NCI-H345 (cell line): Measurements from ENCODE around the gene SPARC.
"Not testable (repeated sequence)": the region's sequence is repeated elsewhere in the genome, so short reads cannot be mapped to it uniquely, and the experiment has no call there.

Experiments used
- DNase-seq: peaks from one replicate; lab custom pipeline; 2025; lab: John Stamatoyannopoulos, UW

The SPARC gene

DNA sequence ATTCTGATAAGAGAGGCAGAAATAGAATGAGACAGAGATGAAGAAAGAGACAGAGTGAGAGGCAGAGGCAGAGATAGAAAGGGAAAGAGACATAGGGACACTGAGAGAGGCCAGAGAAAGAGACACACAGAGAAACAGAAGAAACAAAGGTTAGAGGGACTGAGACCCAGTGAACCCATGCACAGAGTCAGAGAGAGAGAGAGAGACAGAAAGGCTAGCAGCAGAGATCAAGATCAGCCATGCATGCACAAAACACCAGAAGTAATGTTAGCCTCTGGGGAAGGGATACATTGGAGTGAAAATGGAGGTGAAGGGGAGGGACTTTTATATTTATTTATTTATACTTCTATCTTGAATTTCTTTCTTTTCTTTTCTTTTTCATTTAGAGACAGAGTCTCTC, 14.1 kb upstream of the SPARC start:
- no peak for DNase-seq

DNA sequence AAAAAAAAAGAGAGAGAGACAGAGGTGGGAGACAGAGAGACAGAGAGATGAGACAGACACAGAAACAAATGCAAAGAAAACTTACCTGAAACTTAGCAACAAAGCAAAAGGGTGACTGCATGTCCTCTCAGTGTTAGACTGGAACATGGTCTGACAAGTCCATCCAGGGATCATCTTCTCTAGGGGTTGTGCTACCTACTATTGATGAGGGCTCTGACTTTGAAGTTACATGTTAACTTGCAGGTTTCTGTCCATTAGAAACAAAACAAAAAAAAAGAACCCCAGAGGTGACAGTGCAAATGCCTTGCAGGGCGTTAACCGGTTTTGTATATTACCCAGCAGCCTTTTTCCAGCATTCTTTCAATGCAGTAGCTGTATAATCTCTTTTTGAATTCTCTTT, 13.6 kb upstream of the SPARC start:
- DNase-seq = no peak

DNA sequence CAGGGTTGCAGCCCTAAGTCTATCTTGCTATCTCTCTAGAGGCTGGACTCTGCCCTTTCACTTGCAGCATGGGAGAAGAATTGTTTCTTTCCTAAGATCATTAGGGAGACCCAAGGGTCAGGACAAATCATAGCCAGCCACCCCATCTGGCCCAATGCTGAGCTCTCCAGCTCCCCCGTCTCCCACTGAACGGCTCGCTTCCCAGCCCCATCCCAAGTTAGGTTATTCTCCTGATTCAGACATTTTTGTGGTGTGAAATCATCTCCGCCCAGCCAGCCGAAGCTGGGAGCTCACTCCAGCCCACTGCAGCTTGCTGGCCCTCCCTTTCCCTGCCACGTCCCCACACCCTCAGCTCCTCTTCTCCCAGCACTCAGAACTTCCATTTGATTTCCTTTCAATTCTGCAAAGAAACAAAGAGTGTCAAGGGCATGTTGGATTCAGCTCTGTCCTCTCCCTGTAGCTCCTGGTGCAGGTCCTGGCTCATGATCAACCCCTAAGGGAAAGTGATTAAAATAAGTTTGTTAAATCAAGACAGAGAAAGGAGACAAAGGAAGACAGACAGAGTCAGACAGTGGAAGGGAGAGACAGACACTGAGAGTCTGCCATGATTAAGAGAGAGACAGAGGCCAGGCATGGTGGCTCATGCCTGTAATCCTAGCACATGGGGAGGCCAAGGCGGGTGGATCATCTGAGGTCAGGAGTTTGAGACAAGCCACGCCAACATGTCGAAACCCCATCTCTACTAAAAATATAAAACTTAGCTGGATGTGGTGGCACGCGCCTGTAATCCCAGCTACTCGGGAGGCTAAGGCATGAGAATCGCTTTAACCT, 12.6 kb upstream of the SPARC start:
- DNase-seq = no peak

GRCh38 chr5:151698081-151698480, 11.4 kb upstream of the SPARC start:
- DNase-seq = not testable (repeated sequence)

GRCh38 chr5:151697452-151697851, 10.7 kb upstream of the SPARC start:
- no peak for DNase-seq

GRCh38 chr5:151696470-151697061, 9.9 kb upstream of the SPARC start:
- no peak for DNase-seq

GRCh38 chr5:151695464-151695863, 8.7 kb upstream of the SPARC start:
- no peak for DNase-seq

GRCh38 chr5:151694035-151694485, 7.3 kb upstream of the SPARC start:
- DNase-seq = no peak

DNA sequence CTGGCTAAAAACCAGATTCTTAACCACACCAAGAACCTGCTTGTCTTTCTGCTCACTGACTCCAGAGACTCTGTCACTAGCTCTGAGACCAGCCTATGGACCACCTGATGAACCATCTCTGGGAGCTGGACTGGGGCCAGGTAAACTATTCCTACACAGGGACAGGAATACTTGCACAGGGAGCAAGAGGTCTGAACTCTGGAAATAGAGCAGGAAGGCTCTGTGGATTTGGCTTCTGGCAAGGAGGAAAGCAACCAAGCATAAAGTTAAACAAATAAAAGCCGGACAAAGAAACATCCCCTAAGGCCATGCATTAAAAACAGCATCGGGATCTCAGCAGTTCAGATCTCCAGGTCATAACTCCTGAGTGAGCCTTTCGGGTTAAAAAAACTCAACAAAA, 5.6 kb upstream of the SPARC start:
- no peak for DNase-seq

- no peak for DNase-seq
Observed at GRCh38 chr5:151691706-151692105, 5.0 kb upstream of the SPARC start.

- DNase-seq = not testable (repeated sequence)
Observed at GRCh38 chr5:151689591-151689990, 2.9 kb upstream of the SPARC start.

- DNase-seq = no peak
Observed at GRCh38 chr5:151688436-151688835, 1.7 kb upstream of the SPARC start.

GRCh38 chr5:151685749-151686673, 704 bp downstream of the SPARC start:
- no peak for DNase-seq

DNA sequence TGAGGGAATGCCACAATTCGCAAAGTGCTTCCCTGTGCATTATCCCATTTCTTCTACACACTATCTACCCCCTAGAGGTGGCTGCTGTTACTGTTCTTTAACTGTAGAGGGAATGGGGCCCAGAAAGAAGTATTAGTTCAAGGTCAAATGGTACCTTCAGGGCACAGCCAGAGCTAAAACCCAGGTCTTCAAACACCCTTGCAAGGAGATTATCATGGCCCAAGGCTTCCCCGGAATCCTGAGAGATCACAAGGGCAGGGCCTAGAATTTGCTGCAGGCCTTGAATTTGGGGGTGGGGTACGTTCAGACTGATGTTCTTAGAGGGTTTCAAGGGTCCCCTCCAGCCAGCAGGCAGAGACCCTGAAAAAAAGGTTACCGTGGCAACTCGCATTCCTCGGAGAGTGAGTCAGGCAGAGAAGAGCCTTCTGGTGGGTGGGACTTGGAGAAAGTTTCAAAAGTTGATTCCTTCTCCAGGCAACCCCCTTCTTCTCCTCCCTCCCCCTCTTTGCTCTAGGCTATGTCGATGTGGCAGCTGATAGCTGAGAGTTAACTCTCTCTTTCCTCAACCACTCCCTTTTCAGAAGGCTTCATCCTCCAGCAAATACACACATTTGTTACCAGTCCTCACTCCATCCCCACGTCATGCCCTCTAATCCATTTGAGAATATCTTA, 1.9 kb downstream of the SPARC start:
- no peak for DNase-seq

- DNase-seq = no peak
Observed at GRCh38 chr5:151683986-151684588, 2.6 kb downstream of the SPARC start.

DNA sequence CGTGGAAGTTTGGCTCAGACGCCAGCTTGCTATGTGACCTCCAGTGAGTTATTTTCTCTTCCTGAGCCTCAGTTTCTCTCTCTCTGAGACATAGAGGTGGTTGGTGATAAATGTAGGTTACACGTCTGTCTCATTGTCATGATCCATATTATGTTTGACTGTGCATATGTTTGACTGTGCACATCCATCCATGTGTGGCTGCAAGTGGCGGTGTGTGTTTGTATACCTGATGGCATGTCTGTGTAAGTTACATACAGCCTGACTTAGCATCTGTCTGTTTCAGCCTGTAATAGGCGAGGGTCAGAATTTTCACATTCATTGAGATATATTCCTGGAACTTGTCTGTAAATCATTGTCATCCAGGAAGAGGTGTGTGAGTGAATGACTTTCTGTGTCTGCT, 3.3 kb downstream of the SPARC start:
- DNase-seq = no peak

DNA sequence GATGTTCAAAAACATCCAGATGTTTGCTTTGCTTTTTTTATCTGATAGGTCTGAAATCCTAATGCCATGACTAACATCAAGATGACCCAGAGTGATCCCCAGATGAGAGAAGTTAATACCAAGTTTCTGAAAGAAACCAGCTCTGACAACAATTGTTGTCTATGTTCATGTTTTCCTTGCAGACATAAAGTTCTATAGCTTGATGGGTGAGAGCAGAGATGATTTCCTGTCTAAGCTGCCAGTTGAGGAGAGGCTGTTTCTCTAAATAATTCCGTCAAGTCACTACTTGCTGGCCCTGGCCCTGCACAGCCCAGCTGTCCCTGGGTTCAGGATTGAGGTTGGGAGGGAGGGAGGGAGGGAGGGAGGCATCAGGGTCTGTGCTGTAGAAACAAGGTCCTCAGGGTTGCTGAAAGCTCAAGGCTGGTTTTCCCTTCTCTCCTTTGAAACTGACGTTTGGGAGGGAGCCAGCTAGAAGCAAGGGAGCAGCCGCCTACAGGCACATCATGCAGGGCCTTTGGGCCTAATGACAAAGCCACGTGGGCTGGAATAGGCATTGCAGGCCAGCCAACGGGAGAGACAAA, 3.9 kb downstream of the SPARC start:
- no peak for DNase-seq

GRCh38 chr5:151682240-151682639, 4.5 kb downstream of the SPARC start:
- DNase-seq = no peak

DNA sequence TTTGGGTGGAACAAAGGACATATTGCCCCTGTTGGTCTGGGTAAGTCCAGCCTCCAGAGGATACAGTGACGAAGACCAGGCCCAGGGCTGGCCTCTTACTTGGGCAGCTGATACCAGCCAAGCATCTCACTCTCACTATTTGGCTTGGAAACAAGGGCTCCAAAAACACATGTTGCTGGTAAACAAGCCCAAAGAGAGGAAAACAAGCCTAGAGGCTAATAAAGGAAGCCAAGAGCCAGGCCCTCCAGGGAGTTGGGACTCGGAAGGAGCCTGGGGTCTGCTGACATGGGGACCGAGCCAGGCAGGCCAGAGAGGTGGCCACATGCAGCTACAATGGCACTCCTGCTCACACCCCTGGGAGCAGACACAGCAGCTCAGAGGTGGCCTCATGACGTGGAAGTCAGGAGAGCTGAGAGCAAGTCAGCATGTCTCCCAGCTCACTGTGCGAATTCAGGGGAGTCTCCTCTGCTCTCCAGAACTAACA, 5.7 kb downstream of the SPARC start:
- no peak for DNase-seq

- DNase-seq = not testable (repeated sequence)
Observed at GRCh38 chr5:151680156-151680505, 6.6 kb downstream of the SPARC start.
